Upper lobe of left lung (tissue), 4 donors: Measurements from ENCODE around the gene ENOX1.

Experiments used
- CTCF ChIP-seq, 6 experiments: fragments of 450-650 bp in 4 of 6; fragments of 200-600 bp in 2 of 6; sonication (generic) in 2 of 6; IDR thresholded peaks; one replicate each; pipeline ENCODE4 v1.5.1; 2016 to 2019; ENCODE audit warnings: antibody characterized with exemption in 6 of 6
- EP300 ChIP-seq, 4 donors: sonication (generic); formaldehyde crosslinking; IDR thresholded peaks; one replicate each; pipeline ENCODE4 v1.5.1; 2017; ENCODE audit warnings: antibody characterized with exemption in 4 of 4, control low read depth in 2 of 4
- POLR2AphosphoS5 ChIP-seq, 2 donors: sonication (generic); formaldehyde crosslinking; IDR thresholded peaks; one replicate each; pipeline ENCODE4 v1.5.1; 2017; ENCODE audit warnings: antibody characterized with exemption in 2 of 2

- no peak for TF ChIP-seq EP300 (IDR thresholded peaks at IDR 0.05)
- no peak for TF ChIP-seq CTCF (IDR thresholded peaks at IDR 0.05)
- no peak for TF ChIP-seq POLR2AphosphoS5 (IDR thresholded peaks at IDR 0.05)
Observed at GRCh38 chr13:43373400-43373799, 413.4 kb downstream of the ENOX1 start.
